ENCODE results near the gene OBSCN.

GRCh38 chr1:228213917-228214808 lies 6.3 kb downstream of the OBSCN start:
- TF ChIP-seq CTCF (conservative IDR thresholded peaks at IDR 0.05; ENCODE audit: low read depth, low read length) (no peak), USF2 (IDR thresholded peaks at IDR 0.05; ENCODE audit: low read depth, low read length) (no peak), CEBPB (IDR thresholded peaks at IDR 0.05; ENCODE audit: low read depth, low read length) (no peak), POLR2A (IDR thresholded peaks at IDR 0.05; ENCODE audit: low read depth, low read length) (no peak), FOS (IDR thresholded peaks at IDR 0.05; ENCODE audit: low read depth, low read length) (no peak), BHLHE40 (IDR thresholded peaks at IDR 0.05; ENCODE audit: low read depth, low read length) (no peak), MAFK (IDR thresholded peaks at IDR 0.05; ENCODE audit: low read depth, low read length) (no peak), RCOR1 (IDR thresholded peaks at IDR 0.05; ENCODE audit: insufficient replicate concordance, low read length) (no peak), MXI1 (IDR thresholded peaks at IDR 0.05; ENCODE audit: borderline replicate concordance, low read depth, low read length) (no peak), SMC3 (IDR thresholded peaks at IDR 0.05; ENCODE audit: low read depth, low read length) (no peak), RFX5 (IDR thresholded peaks at IDR 0.05; ENCODE audit: low read depth, low read length) (no peak), NFE2L2 (IDR thresholded peaks at IDR 0.05; ENCODE audit: low read depth, low read length) (no peak), RAD21 (IDR thresholded peaks at IDR 0.05; ENCODE audit: low read length) (no peak), ELK1 (IDR thresholded peaks at IDR 0.05; ENCODE audit: borderline replicate concordance, low read depth, low read length) (no peak)
